ENCODE results near the gene STRN3.
"Not testable (repeated sequence)": the region's sequence is repeated elsewhere in the genome, so short reads cannot be mapped to it uniquely, and the experiment has no call there.

STRN3 gene

GRCh38 chr14:31000629-31001338 lies 25.4 kb downstream of the STRN3 start:
- no peak for DNase-seq (ENCODE audit: low spot score)

- DNase-seq (ENCODE audit: low spot score), result no peak
These were observed 27.0 kb downstream of the STRN3 start for GRCh38 chr14:30999038-30999773.

GRCh38 chr14:30998100-30998706 lies 28.0 kb downstream of the STRN3 start:
- no peak for DNase-seq (ENCODE audit: low spot score)

- DNase-seq (ENCODE audit: low spot score), result no peak
These were observed 29.1 kb downstream of the STRN3 start for GRCh38 chr14:30996892-30997659.

- DNase-seq (ENCODE audit: low spot score), result no peak
These were observed 30.5 kb downstream of the STRN3 start for GRCh38 chr14:30995689-30996088.

GRCh38 chr14:30994681-30995620 lies 31.2 kb downstream of the STRN3 start:
- DNase-seq (ENCODE audit: low spot score), result no peak

GRCh38 chr14:30993071-30993470 lies 33.1 kb downstream of the STRN3 start:
- no peak for DNase-seq (ENCODE audit: low spot score)

GRCh38 chr14:30991408-30991807 lies 34.8 kb downstream of the STRN3 start:
- no peak for DNase-seq (ENCODE audit: low spot score)

- DNase-seq (ENCODE audit: low spot score), result no peak
These were observed 35.4 kb downstream of the STRN3 start for GRCh38 chr14:30990770-30991169.

- DNase-seq (ENCODE audit: low spot score), result peak; percentile 12
These were observed 37.7 kb downstream of the STRN3 start for GRCh38 chr14:30988509-30988908.

GRCh38 chr14:30985796-30986195 lies 40.4 kb downstream of the STRN3 start:
- DNase-seq (ENCODE audit: low spot score), result no peak

GRCh38 chr14:30983858-30984257 lies 42.3 kb downstream of the STRN3 start:
- DNase-seq (ENCODE audit: low spot score), result no peak

GRCh38 chr14:30982533-30982932 lies 43.6 kb downstream of the STRN3 start:
- DNase-seq (ENCODE audit: low spot score), result no peak

- no peak for DNase-seq (ENCODE audit: low spot score)
These were observed 45.2 kb downstream of the STRN3 start for GRCh38 chr14:30980980-30981379.

GRCh38 chr14:30980106-30980704 lies 46.0 kb downstream of the STRN3 start:
- DNase-seq (ENCODE audit: low spot score), result peak; percentile 43

- no peak for DNase-seq (ENCODE audit: low spot score)
These were observed 48.4 kb downstream of the STRN3 start for GRCh38 chr14:30977752-30978151.

- no peak for DNase-seq (ENCODE audit: low spot score)
These were observed 51.6 kb downstream of the STRN3 start for GRCh38 chr14:30974628-30975027.

GRCh38 chr14:30972882-30973582 lies 53.1 kb downstream of the STRN3 start:
- no peak for DNase-seq (ENCODE audit: low spot score)

- DNase-seq (ENCODE audit: low spot score), result not testable (repeated sequence)
These were observed 54.0 kb downstream of the STRN3 start for GRCh38 chr14:30972036-30972732.

- no peak for DNase-seq (ENCODE audit: low spot score)
These were observed 54.6 kb downstream of the STRN3 start for GRCh38 chr14:30971586-30971985.
